OCI-LY1 (cell line): ENCODE measurements around the gene HAGH.

ENCODE experiments used
- CTCF ChIP-seq: fragments of 200-600 bp; sonication (generic), shearing (Covaris generic); IDR thresholded peaks from 2 replicates; pipeline ENCODE4 v1.5.1; 2017; ENCODE audit warnings: mild to moderate bottlenecking, antibody characterized with exemption, low read length, moderate library complexity, mixed read lengths
- EZH2 ChIP-seq: fragments of 200-600 bp; sonication (generic), shearing (Covaris generic); IDR thresholded peaks from 2 replicates; pipeline ENCODE4 v1.8.0; 2017; ENCODE audit warnings: borderline replicate concordance, mixed run types, mild to moderate bottlenecking, antibody characterized with exemption, low read length, moderate library complexity, mixed read lengths

DNA sequence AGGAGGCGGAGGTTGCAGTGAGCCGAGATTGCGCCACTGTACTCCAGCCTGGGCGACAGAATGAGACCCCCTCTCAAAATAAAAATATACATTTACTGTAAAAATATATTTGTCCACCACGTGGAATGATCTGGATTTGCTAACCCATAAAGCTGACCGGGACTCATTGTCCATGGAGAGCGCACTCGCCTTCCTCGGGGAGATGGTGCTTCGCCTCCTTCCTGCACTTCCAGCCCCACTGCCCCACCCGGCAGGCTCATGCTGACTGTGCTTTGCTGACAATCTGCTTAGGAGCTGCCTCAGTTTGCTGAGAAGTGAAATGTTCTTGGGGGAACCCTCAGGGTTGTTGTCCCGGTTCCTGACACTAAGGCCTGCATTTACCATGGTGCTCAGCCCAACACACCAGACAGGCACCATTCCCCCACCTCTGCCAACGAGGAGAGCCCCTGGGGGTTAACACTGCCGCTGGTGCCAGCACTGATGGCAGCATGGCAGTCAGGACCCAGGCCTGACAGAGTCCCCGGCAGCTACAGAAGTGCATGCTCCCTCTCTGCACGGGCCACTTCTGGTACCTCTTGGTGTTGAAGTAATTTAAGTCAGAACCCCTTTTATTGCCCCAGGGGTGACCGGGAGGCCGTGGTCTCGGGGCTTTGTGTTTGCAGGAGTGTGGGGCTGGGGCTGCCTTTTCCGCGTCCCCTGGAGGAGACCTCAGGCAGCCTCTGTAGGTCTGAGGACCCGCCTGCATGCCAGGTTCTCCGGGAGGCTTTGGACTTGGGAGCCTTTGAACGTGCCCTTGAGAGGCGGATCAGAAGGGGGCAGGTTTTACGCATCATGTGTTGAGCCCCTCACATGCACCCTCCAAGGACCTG is 41.4 kb downstream of the HAGH start:
- TF ChIP-seq CTCF (no peak), EZH2 (no peak)
